ENCODE results near the gene RABGAP1L. TPM values are rescaled to one million over a fixed set of nuclear protein-coding genes. Genes with fewer than 3 reads are reported as not detected.
"Not testable (repeated sequence)": the region's sequence is repeated elsewhere in the genome, so short reads cannot be mapped to it uniquely, and the experiment has no call there.

Gene RABGAP1L
- total and polyA plus RNA-seq, 10 of the 15 experiments (the other 5 are each of a cell fraction or from before 2014, with no cell fraction given) = 5.8 to 194 (median 113) TPM

GRCh38 chr1:174497478-174497877 lies 338.2 kb downstream of the RABGAP1L start:
- ChIA-PET CTCF (no interaction called here), RAD21 (ENCODE audit: unreplicated experiment) (no interaction called here)

GRCh38 chr1:174516755-174517154 lies 357.4 kb downstream of the RABGAP1L start:
- SMC1A ChIA-PET (ENCODE audit: uncharacterized antibody, unreplicated experiment) = interaction anchor here (0.6 kb wide), 1 partner anchor 184 kb away, joined by 3 read pairs; no protein-coding TSS in a partner anchor
- H3K9me3 ChIP-seq (replicated peaks; ENCODE audit: control insufficient read depth, insufficient read depth, low read length); H3K79me2 ChIP-seq (ENCODE audit: control insufficient read depth, insufficient read depth, low read length); H2AFZ ChIP-seq (ENCODE audit: control insufficient read depth, low read depth, low read length); POLR2A ChIA-PET; FAIRE-seq; H3K4me2 ChIP-seq (ENCODE audit: control insufficient read depth, insufficient read depth); H3K4me1 ChIP-seq (ENCODE audit: control insufficient read depth, insufficient read depth, low read length); DNase-seq (ENCODE audit: low read depth, low spot score); H3K27ac ChIP-seq (ENCODE audit: control insufficient read depth, insufficient read depth); in situ Hi-C loops (cut with MboI); ATAC-seq; H3K27me3 ChIP-seq (replicated peaks in 1 of 2; ENCODE audit: control insufficient read depth in 2 of 2, insufficient read depth in 2 of 2, low read length in 1 of 2); H3K36me3 ChIP-seq (ENCODE audit: control insufficient read depth in 2 of 2, insufficient read depth in 2 of 2, low read length in 1 of 2); H3K4me3 ChIP-seq; intact Hi-C loops (cut with micrococcal nuclease; ENCODE audit: unreplicated experiment); H3K9ac ChIP-seq (ENCODE audit: control insufficient read depth, insufficient read depth, low read length); RAD21 ChIA-PET (ENCODE audit: unreplicated experiment); CTCF ChIA-PET; BruUV-seq (replicated peaks); H4K20me1 ChIP-seq (ENCODE audit: control insufficient read depth, insufficient read depth): not testable (repeated sequence)
- WGBS (ENCODE audit: insufficient coverage, insufficient replicate concordance, low lambda C conversion rate, missing lambda C conversion rate) = over 99% methylated on average over 6 of the region's 6 CpGs

More at GRCh38 chr1:174497478-174497877, 338.2 kb downstream of the RABGAP1L start:
- ChIA-PET POLR2A (no interaction called here), SMC1A (ENCODE audit: uncharacterized antibody, unreplicated experiment) (interaction anchor here (0.8 kb wide), 2 partner anchors 14 to 21 kb away, joined by 3 to 4 read pairs; no protein-coding TSS in a partner anchor)
- ATAC-seq (no peak), DNase-seq (ENCODE audit: low read depth, low spot score) (no peak), FAIRE-seq (no peak)
- Histone ChIP-seq H3K27ac (ENCODE audit: control insufficient read depth, insufficient read depth) (no peak overlapping the region), H2AFZ (ENCODE audit: control insufficient read depth, low read depth, low read length) (no peak overlapping the region), H3K4me2 (ENCODE audit: control insufficient read depth, insufficient read depth) (no peak overlapping the region), H3K4me1 (ENCODE audit: control insufficient read depth, insufficient read depth, low read length) (no peaks in the 10 kb centered on the region), H3K4me3 (no peak overlapping the region), H3K9me3 (replicated peaks; ENCODE audit: control insufficient read depth, insufficient read depth, low read length) (no peaks in the 10 kb centered on the region), H3K9ac (ENCODE audit: control insufficient read depth, insufficient read depth, low read length) (no peak overlapping the region), H3K79me2 (ENCODE audit: control insufficient read depth, insufficient read depth, low read length) (no peaks in the 10 kb centered on the region), H3K27me3 (replicated peaks in 1 of 2; ENCODE audit: control insufficient read depth in 2 of 2, insufficient read depth in 2 of 2, low read length in 1 of 2) (no peaks in the 10 kb centered on the region), H4K20me1 (ENCODE audit: control insufficient read depth, insufficient read depth) (no peaks in the 10 kb centered on the region), H3K36me3 (ENCODE audit: control insufficient read depth in 2 of 2, insufficient read depth in 2 of 2, low read length in 1 of 2) (no peaks in the 10 kb centered on the region)
- in situ Hi-C loops (cut with MboI) = no loop called here
- intact Hi-C loops (cut with micrococcal nuclease; ENCODE audit: unreplicated experiment) = no loop called here
- no peak for TF ChIP-seq ZNF592 (IDR thresholded peaks at IDR 0.05)
- TF ChIP-seq BRCA1 (IDR thresholded peaks at IDR 0.05; ENCODE audit: low read depth, low read length) = no peak
- TF ChIP-seq MTA2 (IDR thresholded peaks at IDR 0.05; ENCODE audit: low read depth) = no peak
- no peak for TF ChIP-seq ZZZ3 (IDR thresholded peaks at IDR 0.05; ENCODE audit: control insufficient read depth, insufficient read length, low read depth)
- TF ChIP-seq RAD21 (IDR thresholded peaks at IDR 0.05; ENCODE audit: insufficient read depth, low read depth, low read length) = no peak
- no peak for TF ChIP-seq SMAD5 (IDR thresholded peaks at IDR 0.05; ENCODE audit: low read depth)
- no peak for TF ChIP-seq PKNOX1 (IDR thresholded peaks at IDR 0.05)
- no peak for TF ChIP-seq EED (IDR thresholded peaks at IDR 0.05; ENCODE audit: low read depth)
- TF ChIP-seq IRF4 (IDR thresholded peaks at IDR 0.05; ENCODE audit: low read depth, low read length) = no peak
- no peak for TF ChIP-seq SMC3 (IDR thresholded peaks at IDR 0.05; ENCODE audit: borderline replicate concordance, low read length)
- TF ChIP-seq FOXM1 (IDR thresholded peaks at IDR 0.05; ENCODE audit: low read depth, low read length) = no peak
- no peak for TF ChIP-seq ATF7 (IDR thresholded peaks at IDR 0.05; ENCODE audit: low read depth)
- no peak for TF ChIP-seq ZNF207 (IDR thresholded peaks at IDR 0.05; ENCODE audit: borderline replicate concordance)
- TF ChIP-seq RAD51 (IDR thresholded peaks at IDR 0.05) = no peak
- TF ChIP-seq CBX3 (IDR thresholded peaks at IDR 0.05; ENCODE audit: borderline replicate concordance, low read depth) = no peak
- no peak for TF ChIP-seq LARP7 (IDR thresholded peaks at IDR 0.05)
- no TSS peak for BruUV-seq (replicated peaks)

All from GM12878 (cell line).